GM12875 (cell line): ENCODE measurements around the gene SLC15A3.

Source experiments
- H3K4me3 ChIP-seq: one replicate; pipeline ENCODE4 v1.5.1; 2011; ENCODE audit warnings: low read depth, low read length, control low read depth
- TF ChIP-seq, protein P1 (sequence below): IDR thresholded peaks from 2 replicates; pipeline ENCODE4 v1.5.1; 2011; ENCODE audit warnings: low read depth, mild to moderate bottlenecking, control low read depth, inconsistent platforms, low read length, moderate library complexity, borderline replicate concordance; ENCODE audit not compliant: insufficient read depth

SLC15A3 gene

DNA sequence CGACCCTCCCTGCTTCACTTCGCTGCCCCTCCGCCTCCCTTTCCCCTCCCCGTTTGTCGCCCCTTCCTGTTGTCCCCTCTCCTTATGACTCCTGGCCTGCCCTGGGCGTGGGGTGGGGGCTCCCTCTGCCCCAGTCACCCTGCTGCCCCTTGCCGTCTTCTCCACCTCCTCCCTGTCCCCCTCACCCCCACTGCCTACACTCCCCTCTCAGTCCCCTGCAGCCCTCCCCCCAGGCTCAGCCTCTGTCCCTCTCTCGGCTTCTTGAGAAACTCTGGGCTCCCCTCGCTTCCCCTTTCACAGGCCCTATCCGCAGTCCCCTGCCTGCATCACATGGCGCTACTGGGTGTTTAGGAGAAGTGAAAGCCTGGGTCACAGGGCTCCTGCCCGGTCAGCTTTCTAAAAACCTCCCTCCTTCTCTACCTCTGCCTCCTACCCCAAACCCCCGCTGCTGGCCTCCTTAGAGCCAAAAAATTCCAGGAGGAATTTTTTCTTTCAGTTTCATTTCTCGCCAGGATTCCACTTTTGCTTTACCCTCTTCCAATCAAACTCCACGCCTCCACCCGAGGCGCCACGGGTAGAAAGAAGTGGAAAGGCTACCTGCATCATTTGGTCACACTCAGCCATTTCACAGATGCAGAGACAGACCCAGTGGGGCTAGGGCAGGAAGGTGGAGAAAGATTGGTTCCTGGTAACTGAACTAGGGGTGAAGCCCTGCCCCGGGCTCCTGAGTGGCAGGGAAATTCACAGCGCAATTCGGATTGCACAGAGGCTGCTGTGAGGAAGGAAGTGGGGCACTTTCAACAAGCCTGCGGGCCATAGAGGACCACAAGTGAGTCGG, at the start of gene SLC15A3:
Gene SLC15A3 (minus strand): TSS at position 273 of the 838 bp plus-strand sequence. CDS start 625 bp downstream, outside the sequence.
- H3K4me3 ChIP-seq = peak within 1 kb of the TSS; percentile 95
- TF ChIP-seq, protein P1, sequence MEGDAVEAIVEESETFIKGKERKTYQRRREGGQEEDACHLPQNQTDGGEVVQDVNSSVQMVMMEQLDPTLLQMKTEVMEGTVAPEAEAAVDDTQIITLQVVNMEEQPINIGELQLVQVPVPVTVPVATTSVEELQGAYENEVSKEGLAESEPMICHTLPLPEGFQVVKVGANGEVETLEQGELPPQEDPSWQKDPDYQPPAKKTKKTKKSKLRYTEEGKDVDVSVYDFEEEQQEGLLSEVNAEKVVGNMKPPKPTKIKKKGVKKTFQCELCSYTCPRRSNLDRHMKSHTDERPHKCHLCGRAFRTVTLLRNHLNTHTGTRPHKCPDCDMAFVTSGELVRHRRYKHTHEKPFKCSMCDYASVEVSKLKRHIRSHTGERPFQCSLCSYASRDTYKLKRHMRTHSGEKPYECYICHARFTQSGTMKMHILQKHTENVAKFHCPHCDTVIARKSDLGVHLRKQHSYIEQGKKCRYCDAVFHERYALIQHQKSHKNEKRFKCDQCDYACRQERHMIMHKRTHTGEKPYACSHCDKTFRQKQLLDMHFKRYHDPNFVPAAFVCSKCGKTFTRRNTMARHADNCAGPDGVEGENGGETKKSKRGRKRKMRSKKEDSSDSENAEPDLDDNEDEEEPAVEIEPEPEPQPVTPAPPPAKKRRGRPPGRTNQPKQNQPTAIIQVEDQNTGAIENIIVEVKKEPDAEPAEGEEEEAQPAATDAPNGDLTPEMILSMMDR = no peak

DNA sequence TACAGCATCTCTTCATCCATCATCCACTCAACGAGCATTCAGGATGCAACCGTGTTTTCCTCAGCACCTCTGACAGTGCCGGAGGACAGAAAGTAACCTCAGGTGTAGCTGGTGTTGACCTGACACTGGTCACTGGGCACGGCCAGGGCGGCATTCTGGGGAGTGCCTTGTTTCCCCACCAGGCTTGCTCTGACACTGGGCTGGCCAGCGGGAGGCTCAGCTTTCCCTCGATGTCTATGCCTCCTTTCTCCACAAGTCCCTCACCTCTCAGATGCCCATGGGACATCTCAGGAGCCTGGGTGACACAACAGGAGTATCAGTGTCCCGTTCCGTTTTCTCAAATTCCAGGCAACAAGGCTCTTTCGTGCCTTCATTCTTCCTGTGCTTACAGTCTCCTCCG, 48.5 kb upstream of the SLC15A3 start:
- TF ChIP-seq, protein P1 = no peak
- no peak overlapping the region for H3K4me3 ChIP-seq

DNA sequence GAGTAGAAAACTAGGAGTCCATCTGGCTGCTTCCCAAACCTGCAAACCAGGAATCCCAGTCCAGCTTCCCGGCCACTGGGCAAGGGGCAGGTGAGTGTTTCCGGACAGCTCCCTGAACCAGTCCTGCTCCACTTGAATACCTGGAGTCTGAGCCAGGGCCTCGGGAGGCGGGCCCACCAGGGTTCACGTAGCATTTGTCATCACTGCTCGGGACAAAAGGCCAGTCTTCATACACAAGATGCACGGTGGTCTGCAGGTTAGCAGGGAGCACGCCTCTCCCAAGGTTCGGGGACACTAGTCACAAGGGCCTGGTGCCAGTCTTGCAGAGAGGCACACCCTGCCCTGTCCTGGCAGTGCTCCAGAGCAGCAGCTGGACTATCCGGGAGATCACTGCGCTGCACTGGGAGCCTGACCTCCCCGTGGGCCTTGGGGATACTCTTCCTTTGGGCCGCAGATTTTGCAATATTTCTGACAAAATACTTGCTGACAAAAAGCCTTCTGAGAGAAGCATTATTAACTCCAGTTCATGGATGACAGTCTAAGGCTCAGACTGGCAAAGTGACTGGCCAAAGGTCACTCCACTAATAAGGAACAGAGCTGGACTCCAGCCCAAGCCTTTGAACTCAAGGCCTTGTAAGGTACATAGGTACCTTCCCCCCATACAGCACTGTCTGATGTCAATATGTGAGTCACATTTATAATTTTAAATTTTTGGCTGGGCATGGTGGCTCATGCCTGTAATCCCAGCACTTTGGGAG, 44.6 kb upstream of the SLC15A3 start:
- TF ChIP-seq, protein P1 = no peak
- H3K4me3 ChIP-seq = no peak overlapping the region

DNA sequence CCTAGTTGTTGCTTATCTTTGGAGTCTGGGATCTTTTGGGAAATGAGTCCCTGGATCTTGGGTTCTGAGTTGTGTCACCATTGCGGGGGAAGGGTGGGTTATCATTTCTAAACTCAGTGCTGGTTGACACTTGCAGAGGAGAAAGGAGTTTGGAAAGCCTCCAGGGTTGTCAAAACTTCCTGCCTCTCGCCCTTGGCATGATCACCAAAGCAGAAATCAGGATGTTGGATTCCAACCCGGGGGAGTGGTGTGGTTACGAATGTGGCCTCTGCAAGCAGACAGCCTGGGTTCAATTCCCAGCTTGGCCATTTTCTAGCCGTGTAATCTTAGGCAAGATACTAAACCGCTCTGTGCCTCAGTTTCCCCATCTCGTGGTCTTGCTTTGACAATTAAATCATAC, 43.8 kb upstream of the SLC15A3 start:
- TF ChIP-seq, protein P1 = no peak
- H3K4me3 ChIP-seq = no peak overlapping the region

DNA sequence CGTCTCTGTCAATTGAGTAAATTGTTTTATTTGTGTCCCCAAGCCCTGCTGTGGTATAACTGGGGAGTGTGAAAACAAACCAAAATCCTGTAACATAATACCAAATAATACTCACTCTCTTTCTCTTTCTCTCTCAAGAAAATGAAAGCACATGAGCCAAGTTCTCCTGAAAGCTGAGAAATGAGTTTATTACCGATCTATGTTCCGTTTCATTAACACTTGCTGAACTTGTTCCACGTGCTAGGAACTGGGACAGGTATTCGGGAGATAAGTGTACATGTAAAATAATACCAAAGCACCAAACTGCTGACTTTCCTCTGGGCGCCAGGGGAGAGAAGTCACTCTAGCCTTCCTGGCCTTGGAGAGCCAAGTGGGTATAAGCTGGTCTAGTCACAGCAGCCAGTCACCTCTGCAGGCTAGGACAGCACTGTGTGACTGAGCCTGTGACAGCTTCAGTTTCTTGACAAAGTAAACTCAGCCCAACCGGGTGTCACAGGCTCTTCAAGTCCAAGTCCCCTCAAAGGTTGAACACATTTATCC, 42.6 kb upstream of the SLC15A3 start:
- TF ChIP-seq, protein P1 = no peak
- no peak overlapping the region for H3K4me3 ChIP-seq

DNA sequence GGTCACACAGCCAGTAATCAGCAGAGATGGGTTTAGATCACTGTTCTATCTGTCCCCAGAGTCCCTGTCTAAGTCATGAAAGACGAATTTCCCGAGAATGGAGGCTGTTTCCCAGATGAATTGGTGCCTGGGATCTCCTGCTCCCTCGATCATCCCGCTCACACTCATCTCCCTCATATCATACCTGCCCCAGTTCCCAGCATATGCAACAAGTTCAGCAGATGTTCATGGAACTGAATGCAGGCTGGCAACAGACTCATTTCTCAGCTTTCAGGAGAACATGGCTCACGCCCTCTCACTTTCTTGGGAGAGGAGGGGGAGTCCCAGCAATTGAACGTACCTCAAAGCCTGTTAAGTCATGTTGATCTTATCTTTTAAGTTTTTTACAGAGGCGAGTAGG, 41.6 kb upstream of the SLC15A3 start:
- TF ChIP-seq, protein P1 = no peak
- no peak overlapping the region for H3K4me3 ChIP-seq
